ENCODE results near the gene SOX5. TPM values are rescaled to one million over a fixed set of nuclear protein-coding genes. Genes with fewer than 3 reads are reported as not detected.

SOX5 gene
- 0.86 and 1.5 TPM in 2 replicates for total RNA-seq

DNA sequence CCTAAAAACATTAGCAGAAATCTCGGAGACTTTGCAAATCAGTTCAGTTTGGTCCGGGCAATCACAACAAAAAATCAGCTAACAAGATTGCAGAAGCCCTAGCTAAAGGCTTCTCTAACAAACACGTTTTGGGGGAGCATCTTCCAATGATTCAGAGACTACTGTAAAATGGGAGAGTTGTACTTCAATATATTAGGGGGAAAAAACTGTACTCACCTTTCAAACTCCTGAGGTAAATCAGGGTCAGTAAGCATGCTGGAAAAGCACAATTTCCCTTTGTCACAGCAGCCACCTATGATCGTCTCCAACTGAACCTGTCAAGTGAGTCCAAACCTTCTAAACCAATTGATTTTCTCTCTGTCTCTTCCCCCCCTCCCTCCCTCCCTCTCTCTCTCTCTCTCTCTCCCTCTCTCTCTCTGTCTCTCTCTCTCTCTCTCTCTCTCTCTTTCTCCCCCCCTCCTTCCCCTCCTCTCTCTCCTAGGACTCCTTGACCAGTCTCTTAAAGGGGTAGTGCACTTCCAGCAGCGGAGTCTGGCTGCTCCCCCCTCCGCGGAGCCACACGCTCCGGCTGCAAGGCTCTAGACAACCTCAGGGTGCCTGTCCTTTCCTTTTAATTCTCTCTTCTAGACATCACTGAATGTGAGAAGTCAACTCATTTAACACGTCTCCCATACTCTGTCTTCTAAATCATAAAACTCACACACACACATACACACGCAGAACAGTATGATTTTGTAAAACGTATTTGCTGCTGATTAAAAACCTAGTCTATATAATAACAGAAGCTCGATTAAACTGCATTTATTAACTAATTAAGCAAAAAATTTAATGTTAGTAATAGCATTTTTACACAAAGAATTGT, at the start of gene SOX5:
TSS of gene SOX5 (minus strand) at position 323 of the 862 bp plus-strand sequence. CDS start at position 254, 69 bp downstream.
- intact Hi-C loops (cut with micrococcal nuclease): loop anchor here (5.0 kb wide), 1 partner anchor 1443 kb away; no protein-coding TSS in a partner anchor

GRCh38 chr12:23987046-23987445, 37.6 kb upstream of the SOX5 start:
- intact Hi-C loops (cut with micrococcal nuclease): no loop called here

DNA sequence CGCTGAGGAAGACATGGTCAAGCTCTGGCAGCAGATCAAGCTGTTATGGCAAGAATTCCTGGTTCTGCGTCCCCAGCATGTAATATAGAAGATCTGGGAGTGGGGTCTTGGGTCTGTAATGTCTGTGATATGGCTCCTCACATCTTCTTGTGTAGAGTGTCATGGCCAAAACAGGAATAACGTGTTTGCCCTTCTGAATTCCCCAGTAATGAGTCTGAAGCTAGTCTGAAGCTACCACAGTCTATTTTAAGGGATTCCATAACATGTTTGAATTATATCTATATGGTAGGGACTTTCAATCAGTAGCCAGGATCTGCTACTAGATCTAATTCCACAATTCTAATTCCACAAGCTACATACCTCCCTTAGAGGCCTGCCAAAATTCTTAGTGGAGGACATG, 31.4 kb upstream of the SOX5 start:
- intact Hi-C loops (cut with micrococcal nuclease): no loop called here

DNA sequence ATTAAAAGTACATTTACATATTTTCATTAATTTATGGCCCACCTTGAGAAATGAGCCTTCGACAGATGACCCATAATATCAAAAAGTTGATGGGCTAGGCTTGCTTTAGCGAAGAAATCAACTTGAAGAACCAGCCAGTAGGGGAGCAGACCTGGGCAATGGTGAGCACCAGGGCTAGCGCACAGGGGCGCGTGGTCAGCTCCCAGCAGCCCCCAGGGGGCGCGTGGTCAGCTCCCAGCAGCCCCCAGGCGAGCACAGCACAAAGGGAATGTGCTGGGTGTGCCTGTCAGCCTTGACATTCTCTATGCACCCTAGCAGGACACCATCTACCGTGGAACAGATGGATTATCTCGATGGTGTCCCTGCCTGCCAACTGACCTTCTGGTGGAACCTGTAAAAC, 15.3 kb upstream of the SOX5 start:
- intact Hi-C loops (cut with micrococcal nuclease): no loop called here

- intact Hi-C loops (cut with micrococcal nuclease): no loop called here
Observed at GRCh38 chr12:23959826-23960225, 10.4 kb upstream of the SOX5 start.

- intact Hi-C loops (cut with micrococcal nuclease): loop anchor here (5.0 kb wide), 1 partner anchor 1438 kb away; no protein-coding TSS in a partner anchor
Observed at GRCh38 chr12:23954332-23954731, 4.9 kb upstream of the SOX5 start.

- intact Hi-C loops (cut with micrococcal nuclease): loop anchor here (5.0 kb wide), 1 partner anchor 1440 kb away; no protein-coding TSS in a partner anchor
Observed at GRCh38 chr12:23952071-23952470, 2.6 kb upstream of the SOX5 start.

GRCh38 chr12:23950775-23951451, 1.4 kb upstream of the SOX5 start:
- intact Hi-C loops (cut with micrococcal nuclease): loop anchor here (5.0 kb wide), 1 partner anchor 1441 kb away; no protein-coding TSS in a partner anchor

DNA sequence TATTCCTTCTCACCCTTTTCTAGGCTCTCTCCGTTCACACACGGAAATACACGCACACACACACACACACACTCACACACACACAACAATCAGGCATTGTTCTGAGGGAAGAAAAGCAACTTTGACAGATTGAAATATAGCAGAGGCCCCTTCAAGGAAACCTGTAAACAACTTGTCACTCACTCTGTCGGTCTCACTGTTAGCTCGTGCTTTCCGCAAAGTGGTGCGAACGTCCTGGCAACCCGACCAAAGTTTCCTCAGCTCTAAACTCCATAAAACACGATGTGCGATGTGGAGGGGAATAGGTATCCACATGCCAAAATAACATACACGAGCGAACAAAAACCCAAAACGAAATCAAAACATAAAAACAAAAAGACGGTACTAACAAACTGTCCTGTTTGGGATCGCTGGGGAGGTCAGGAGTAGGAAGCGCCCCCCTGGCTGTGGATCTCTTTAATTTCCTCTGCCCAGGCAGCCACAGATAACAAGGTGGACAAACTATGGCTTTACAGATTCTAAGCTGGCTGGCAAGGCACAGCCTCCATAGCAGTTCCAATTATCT, 822 bp upstream of the SOX5 start:
- intact Hi-C loops (cut with micrococcal nuclease): loop anchor here (5.0 kb wide), 1 partner anchor 1442 kb away; no protein-coding TSS in a partner anchor

GRCh38 chr12:23948291-23948690, 1.2 kb downstream of the SOX5 start:
- intact Hi-C loops (cut with micrococcal nuclease): no loop called here

DNA sequence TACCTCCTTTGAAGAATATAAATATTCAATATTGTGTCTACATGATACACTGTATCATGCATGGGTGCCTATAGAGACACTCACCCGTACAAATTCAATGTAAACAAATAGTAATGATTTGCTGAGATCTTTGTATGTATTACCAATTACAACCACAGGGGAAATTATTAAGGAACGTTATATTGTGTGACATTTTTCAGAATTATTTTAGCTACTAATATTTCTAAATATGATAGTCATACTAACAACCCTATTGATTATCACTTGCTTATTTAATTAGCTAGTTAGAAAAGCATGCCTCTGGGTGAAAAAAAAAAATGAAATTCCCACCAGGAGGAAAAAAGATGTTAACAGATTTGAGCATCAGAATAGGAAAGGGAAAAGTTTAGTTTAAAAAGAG, 2.1 kb downstream of the SOX5 start:
- intact Hi-C loops (cut with micrococcal nuclease): no loop called here

DNA sequence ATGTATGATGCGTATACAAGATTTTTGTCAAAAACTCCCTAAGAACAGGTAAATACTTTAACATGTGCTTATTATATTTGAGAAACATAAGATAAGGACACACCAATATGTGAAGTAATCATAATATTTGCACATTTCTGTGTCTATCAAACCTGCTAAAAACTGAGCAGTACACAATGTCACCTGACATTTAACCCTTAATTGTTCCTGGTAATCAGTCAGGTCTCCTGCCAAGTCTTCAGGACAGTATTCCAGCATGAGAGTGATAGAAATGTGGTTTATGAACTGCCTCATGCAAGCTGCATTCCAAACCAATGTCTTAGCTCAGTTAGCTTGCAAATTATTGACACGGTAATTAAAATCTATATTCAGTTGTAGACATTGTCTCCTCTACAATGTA, 4.2 kb downstream of the SOX5 start:
- intact Hi-C loops (cut with micrococcal nuclease): no loop called here

- intact Hi-C loops (cut with micrococcal nuclease): no loop called here
Observed at GRCh38 chr12:23944067-23944466, 5.4 kb downstream of the SOX5 start.

GRCh38 chr12:23942841-23943240, 6.6 kb downstream of the SOX5 start:
- intact Hi-C loops (cut with micrococcal nuclease): no loop called here

DNA sequence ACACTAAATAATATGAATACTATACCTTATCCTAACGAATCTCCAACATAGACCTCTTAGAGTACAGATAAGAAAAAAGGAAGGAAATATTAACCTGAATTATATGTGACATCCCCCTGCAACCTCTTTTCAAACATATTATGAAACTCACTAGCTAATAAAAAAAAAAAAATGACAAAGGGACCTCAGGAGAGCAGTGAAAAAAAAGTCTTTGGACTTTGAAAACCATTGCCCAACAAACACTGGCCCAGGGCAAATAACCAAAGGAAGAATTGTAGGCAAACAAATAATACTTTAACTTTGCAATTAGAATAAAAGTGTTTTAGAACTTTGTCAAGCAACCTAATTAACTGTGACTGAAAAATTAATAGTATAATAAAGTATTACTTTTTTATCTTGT, 7.7 kb downstream of the SOX5 start:
- intact Hi-C loops (cut with micrococcal nuclease): no loop called here

DNA sequence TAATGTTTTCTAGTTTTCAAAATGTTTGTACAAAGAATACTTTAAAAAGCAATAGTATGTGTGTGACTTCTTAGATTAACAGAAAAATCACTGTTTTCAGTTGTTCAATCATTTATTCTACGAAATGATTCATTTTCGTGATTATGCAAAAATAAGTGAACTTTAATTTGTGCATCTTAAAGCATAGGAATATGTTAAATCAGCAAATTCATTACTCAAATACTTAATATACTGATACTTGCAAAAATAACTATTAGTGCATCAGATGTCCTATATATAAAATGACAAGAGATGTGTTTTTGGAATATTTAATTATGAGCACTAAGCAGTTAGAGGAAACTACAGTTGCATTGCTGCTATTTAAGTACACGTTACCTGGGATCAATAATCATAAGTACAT, 11.0 kb downstream of the SOX5 start:
- intact Hi-C loops (cut with micrococcal nuclease): no loop called here

GRCh38 chr12:23931176-23931575, 18.3 kb downstream of the SOX5 start:
- intact Hi-C loops (cut with micrococcal nuclease): no loop called here

GRCh38 chr12:23930599-23930998, 18.9 kb downstream of the SOX5 start:
- intact Hi-C loops (cut with micrococcal nuclease): no loop called here

GRCh38 chr12:23929906-23930305, 19.6 kb downstream of the SOX5 start:
- intact Hi-C loops (cut with micrococcal nuclease): no loop called here

- intact Hi-C loops (cut with micrococcal nuclease): no loop called here
Observed at GRCh38 chr12:23927907-23928306, 21.6 kb downstream of the SOX5 start.

DNA sequence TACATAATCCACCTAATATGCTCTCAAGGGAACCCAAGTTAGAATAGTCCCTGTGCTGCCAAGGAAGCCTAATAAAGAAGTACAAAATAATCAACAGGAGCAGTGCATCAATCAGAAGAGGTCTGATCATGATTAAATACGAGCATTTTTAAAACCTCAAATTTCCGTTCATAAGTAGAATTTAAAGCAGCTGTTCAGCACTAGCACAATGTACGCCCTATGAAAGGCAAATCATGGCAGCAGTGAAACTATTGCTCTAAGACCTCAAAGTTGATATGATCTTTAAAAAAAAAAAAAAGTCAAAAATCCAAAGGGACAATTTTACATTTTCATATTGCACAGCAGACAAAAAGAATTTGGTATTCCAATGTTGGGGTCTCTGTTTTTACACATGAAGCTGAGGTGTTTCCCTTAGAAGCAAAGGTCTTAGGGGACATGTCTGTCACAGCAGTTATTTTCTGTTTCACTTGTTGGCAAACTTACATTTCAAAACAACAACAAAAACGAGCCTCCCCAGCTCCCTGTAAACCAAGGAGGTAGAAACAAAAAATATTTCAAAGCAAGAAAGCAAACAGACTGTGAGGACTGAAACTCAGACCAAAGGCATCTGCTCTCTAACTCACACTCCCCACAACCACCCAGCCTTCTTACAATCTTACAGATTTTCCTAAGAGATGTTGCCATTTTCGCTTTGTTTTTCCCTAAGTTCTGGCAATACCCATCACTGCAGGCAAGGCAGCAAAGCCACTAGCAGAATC, 28.2 kb downstream of the SOX5 start:
- intact Hi-C loops (cut with micrococcal nuclease): no loop called here
